Ovary (tissue), 9 donors: ENCODE measurements around the gene VWA2. TPM values are rescaled to one million over a fixed set of nuclear protein-coding genes. Genes with fewer than 3 reads are reported as not detected.
A peak's percentile ranks its signal among the peaks of the same experiment; 100 is the strongest.

Source experiments
- DNase-seq, 5 donors: peaks; one replicate each; pipeline ENCODE4 v3.0.0-alpha.2; 2019 to 2020
- H3K27ac ChIP-seq, 2 donors: fragments of 200-600 bp; one replicate each; pipeline versions ENCODE4 v1.5.1 to v1.8.0; 2019 to 2022
- H3K27me3 ChIP-seq: fragments of 200-600 bp; one replicate; pipeline ENCODE4 v1.8.0; 2022
- H3K36me3 ChIP-seq: fragments of 200-600 bp; sonication (generic); one replicate; pipeline ENCODE4 v1.5.1; 2019
- H3K4me1 ChIP-seq: one replicate; pipeline ENCODE4 v1.8.1; 2013; ENCODE audit warnings: mild to moderate bottlenecking, moderate library complexity; ENCODE audit not compliant: insufficient read depth
- H3K4me3 ChIP-seq: fragments of 200-600 bp; sonication (generic); one replicate; pipeline ENCODE4 v1.5.1; 2017
- H3K9me3 ChIP-seq, 2 donors: fragments of 200-600 bp in 1 of 2; sonication (generic) in 1 of 2; one replicate each; pipeline versions ENCODE4 v1.5.1 to v1.8.1; 2013 to 2019; ENCODE audit warnings: mild to moderate bottlenecking in 1 of 2, moderate library complexity in 1 of 2
- CTCF ChIP-seq, 3 donors: fragments of 450-650 bp in 2 of 3; fragments of 200-600 bp in 1 of 3; IDR thresholded peaks; one replicate each; pipeline versions ENCODE4 v1.5.1 to v1.8.0; 2016 to 2022; ENCODE audit warnings: antibody characterized with exemption in 3 of 3, mild to moderate bottlenecking in 1 of 3
- EP300 ChIP-seq: sonication (generic); formaldehyde crosslinking; IDR thresholded peaks from one replicate; pipeline ENCODE4 v1.6.1; 2017; ENCODE audit warnings: antibody characterized with exemption
- POLR2A ChIP-seq: fragments of 450-650 bp; IDR thresholded peaks from one replicate; pipeline ENCODE4 v1.6.1; 2017; ENCODE audit warnings: antibody characterized with exemption, mild to moderate bottlenecking, moderate library complexity
- WGBS, 3 donors: extraction: QIAGEN DNeasy Blood & Tissue Kit in 1 of 3; methylation state at CpG; one replicate each; pipeline versions ENCODE4 v1.1.5 to v1.1.7; 2013 to 2017; 5-methylcytosine and 5-hydroxymethylcytosine counted together
- intact Hi-C, 4 donors: fragments of 100-400 bp; cut with DNase I; formaldehyde crosslinking; loops; one replicate each; pipeline versions ENCODE4 v1.11.0 to v1.15.1; 2022 to 2023
- polyA plus RNA-seq, 2 donors: library from polyadenylated mRNA; stranded (reverse); fragments of 200-250 nt in 1 of 2; fragments of 350-450 nt in 1 of 2; fragmentation: Illumina TruSeq in 1 of 2; extraction: RNeasy Lipid Tissue Mini Kit (QIAGEN cat#74804) in 1 of 2; gene quantifications; one replicate each; pipeline ENCODE4 v1.2.3, GENCODE V29; 2013 to 2014
- total RNA-seq, 7 donors: library from RNA; depleted of rRNA in 2 of 7; stranded (reverse); fragments of >200 nt in 2 of 7; fragmentation: NEBNext Ultra II Directional in 3 of 7; extraction: Animal tissue kit (Norgen Biotek cat#: 25700) in 3 of 7; gene quantifications; one replicate each; pipeline versions ENCODE4 v1.1.0 to v1.2.4, GENCODE V29; 2016 to 2023
- donor health status: DM: no; HTN: no; CAD: no; lungs with moderate emphysema.
- donor health status: DM: no; HTN: no; CAD: no.
- donor health status: Bipolar disorder and iron deficiency.
- donor health status: DM: yes; HTN: yes; CAD: no.
- donor health status: DM: no; HTN: no; CAD: no.
- donor health status: DM: yes; HTN: yes; CAD: no.

The VWA2 gene
- total and polyA plus RNA-seq, 9 donors = 0.04 to 11.1 (median 0.72) TPM; not detected in 2

GRCh38 chr10:114306116-114306973 lies 67.3 kb downstream of the VWA2 start:
- intact Hi-C loops = loop anchor here in 2 of 4 donors (5.0 to 10.0 kb wide), 5 partner anchors 98 to 241 kb away; partner anchors contain the start of gene AFAP1L2 (in 1 of the 2)
- Histone ChIP-seq H3K36me3 (no peaks in the 10 kb centered on the region), H3K27ac (no peak overlapping the region), H3K4me1 (peaks cover 3% of the 10 kb centered on the region), H3K4me3 (no peak overlapping the region), H3K27me3 (no peaks in the 10 kb centered on the region), H3K9me3 (no peaks in the 10 kb centered on the region)
- no peak for DNase-seq
- WGBS, 3 donors = 87 to 91% (median 89%) methylated on average over 14 to 18 of the region's 19 CpGs
- no peak for TF ChIP-seq POLR2A
- no peak for TF ChIP-seq EP300
- TF ChIP-seq CTCF (IDR thresholded peaks at IDR 0.05) = no peak

- TF ChIP-seq CTCF (IDR thresholded peaks at IDR 0.05) = no peak
- TF ChIP-seq POLR2A = no peak
- peaks cover 3% of the 10 kb centered on the region for H3K4me1 ChIP-seq
These were observed 68.7 kb downstream of the VWA2 start for GRCh38 chr10:114307731-114308130.

GRCh38 chr10:114308531-114309363 lies 69.7 kb downstream of the VWA2 start:
- WGBS, 3 donors = 63 to 75% (median 64%) methylated on average over 9 of the region's 9 CpGs
- no peaks in the 10 kb centered on the region for H3K27me3 ChIP-seq
- TF ChIP-seq POLR2A (no peak), CTCF (IDR thresholded peaks at IDR 0.05) (no peak), EP300 (no peak)
- no peaks in the 10 kb centered on the region for H3K9me3 ChIP-seq
- no peaks in the 10 kb centered on the region for H3K36me3 ChIP-seq
- no peak overlapping the region for H3K4me3 ChIP-seq
- no peak overlapping the region for H3K27ac ChIP-seq
- peaks cover 3% of the 10 kb centered on the region for H3K4me1 ChIP-seq
- DNase-seq = no peak
- intact Hi-C loops = loop anchor here in 2 of 4 donors (5.0 to 10.0 kb wide), 5 partner anchors 96 to 239 kb away; partner anchors contain the start of gene AFAP1L2 (in 1 of the 2)

More at GRCh38 chr10:114307731-114308130, 68.7 kb downstream of the VWA2 start:
- H3K27ac ChIP-seq = no peak overlapping the region
- DNase-seq = no peak
- intact Hi-C loops = loop anchor here in 2 of 4 donors (5.0 to 10.0 kb wide), 5 partner anchors 97 to 240 kb away; partner anchors contain the start of gene AFAP1L2 (in 1 of the 2)
- no peaks in the 10 kb centered on the region for H3K27me3 ChIP-seq
- H3K36me3 ChIP-seq = no peaks in the 10 kb centered on the region
- 85 to 89% (median 88%) methylated on average over 10 of the region's 10 CpGs for WGBS, 3 donors
- H3K4me3 ChIP-seq = no peak overlapping the region
- no peaks in the 10 kb centered on the region for H3K9me3 ChIP-seq

GRCh38 chr10:114309364-114309651 lies 70.3 kb downstream of the VWA2 start:
- TF ChIP-seq EP300 = no peak
- TF ChIP-seq CTCF (IDR thresholded peaks at IDR 0.05) = no peak
- DNase-seq = peak in 1 of 5 donors; percentile 17
- no peaks in the 10 kb centered on the region for H3K36me3 ChIP-seq
- H3K9me3 ChIP-seq = no peaks in the 10 kb centered on the region
- peaks cover 3% of the 10 kb centered on the region for H3K4me1 ChIP-seq
- 66 to 76% (median 75%) methylated on average over 3 of the region's 3 CpGs for WGBS, 3 donors
- intact Hi-C loops = loop anchor here in 2 of 4 donors (5.0 to 10.0 kb wide), 5 partner anchors 95 to 238 kb away; partner anchors contain the start of gene AFAP1L2 (in 1 of the 2)
- no peak overlapping the region for H3K4me3 ChIP-seq
- no peak overlapping the region for H3K27ac ChIP-seq
- H3K27me3 ChIP-seq = no peaks in the 10 kb centered on the region
